Skin epidermis (tissue), 12 donors: ENCODE data around the gene CST9.
"Not testable (repeated sequence)": the region's sequence is repeated elsewhere in the genome, so short reads cannot be mapped to it uniquely, and the experiment has no call there.

ENCODE experiments used
- H3K27ac ChIP-seq, 21 experiments: fragments of 200-600 bp; sonication (generic) in 11 of 21; one replicate each; pipeline ENCODE4 v1.5.0; 2020; ENCODE audit warnings: mild to moderate bottlenecking in 3 of 21, inconsistent platforms in 2 of 21, moderate library complexity in 2 of 21
- H3K4me3 ChIP-seq, 7 experiments: fragments of 200-600 bp; sonication (generic) in 2 of 7; one replicate each; pipeline ENCODE4 v1.5.0; 2020; ENCODE audit warnings: inconsistent platforms in 2 of 7, mild to moderate bottlenecking in 2 of 7, moderate library complexity in 1 of 7

Gene CST9

DNA sequence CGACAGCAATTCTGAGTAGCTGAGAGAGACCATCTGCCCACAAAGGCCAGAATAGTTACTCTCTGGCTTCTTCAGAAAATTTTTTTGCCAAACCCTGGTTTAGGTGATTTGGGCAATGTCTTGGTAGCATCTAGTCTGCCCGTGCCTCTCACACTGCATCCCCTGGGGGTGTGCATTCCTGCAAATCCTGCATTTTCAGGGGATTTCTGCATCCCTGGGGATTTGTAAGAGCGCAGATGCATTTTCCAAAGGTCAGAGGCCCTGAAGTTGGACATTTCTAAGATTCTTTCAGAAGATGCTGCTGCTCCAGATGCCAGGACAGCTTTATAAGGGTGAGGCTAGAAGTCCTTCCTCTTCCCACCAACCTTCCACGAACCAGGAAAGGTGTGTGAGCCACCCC lies 4.0 kb downstream of the CST9 start:
- Histone ChIP-seq H3K4me3 (no peak overlapping the region), H3K27ac (no peak overlapping the region)

DNA sequence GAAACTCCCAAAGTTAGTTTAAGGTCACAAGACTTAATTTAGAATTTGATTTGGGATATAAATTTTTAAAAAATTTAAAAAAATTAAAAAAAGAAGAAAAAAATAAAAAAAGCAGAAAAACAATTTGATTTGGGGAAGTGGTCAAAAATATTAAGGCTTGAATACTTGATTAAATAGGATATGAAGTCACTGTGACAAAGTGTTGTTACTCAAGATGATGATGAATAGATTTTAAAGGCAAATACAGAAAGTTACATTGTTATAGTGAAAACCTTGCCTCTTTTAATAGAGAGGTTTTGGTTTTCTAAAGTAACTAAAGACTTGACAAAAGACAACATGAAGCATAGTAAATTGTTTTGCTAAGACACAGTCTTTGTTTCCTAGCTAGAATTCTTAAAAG lies 7.2 kb downstream of the CST9 start:
- no peak overlapping the region for H3K4me3 ChIP-seq
- no peak overlapping the region for H3K27ac ChIP-seq

DNA sequence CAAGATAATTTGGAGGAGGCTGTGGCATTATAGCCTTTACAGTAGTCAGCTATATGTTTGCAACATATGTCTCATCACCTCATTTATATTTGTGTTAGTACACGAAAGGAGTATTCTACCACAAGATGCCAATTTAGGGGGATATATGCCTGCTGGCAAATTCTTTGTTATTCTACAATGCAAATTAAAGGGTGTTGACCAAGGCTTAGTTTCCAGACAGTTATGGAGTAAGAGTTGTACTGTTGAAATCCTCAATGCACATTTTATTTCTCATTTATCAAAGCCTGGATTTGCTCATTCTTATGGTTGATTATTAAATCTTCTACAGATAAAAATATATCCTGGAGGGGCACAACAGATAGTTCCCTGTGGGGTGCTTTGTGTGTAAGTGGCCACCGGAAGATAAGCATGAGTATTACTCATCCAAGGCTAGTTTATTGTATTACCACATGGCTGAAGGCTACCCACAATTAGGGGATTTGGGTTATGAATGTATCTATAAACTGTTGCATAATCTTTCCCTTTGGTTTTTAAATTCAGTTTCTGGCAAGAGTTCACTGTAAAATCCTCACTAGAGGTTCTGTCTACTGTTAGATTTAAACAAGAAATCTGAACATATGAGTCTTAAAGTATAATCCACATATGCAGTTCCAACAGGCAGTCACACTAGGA lies 9.0 kb downstream of the CST9 start:
- no peak overlapping the region for H3K27ac ChIP-seq
- no peak overlapping the region for H3K4me3 ChIP-seq

DNA sequence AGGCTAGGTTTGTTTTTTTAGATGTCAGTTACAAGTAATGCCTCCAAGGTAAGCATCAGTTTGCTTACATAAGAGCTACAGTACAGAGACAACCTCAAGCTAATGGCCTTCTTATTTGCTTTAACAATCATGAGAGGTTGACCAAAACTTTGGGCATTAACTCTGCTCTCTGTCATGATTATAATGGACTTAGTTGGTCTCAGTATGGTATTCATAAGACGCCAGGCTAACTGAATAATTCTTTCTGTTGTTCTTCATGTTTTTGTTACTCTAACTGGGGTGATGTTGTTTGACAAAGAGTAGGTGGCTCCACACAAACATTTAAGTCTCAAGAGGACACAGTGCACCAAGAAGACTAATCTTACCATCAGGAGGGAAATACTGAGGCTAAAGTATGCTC lies 9.8 kb downstream of the CST9 start:
- Histone ChIP-seq H3K27ac (no peak overlapping the region), H3K4me3 (no peak overlapping the region)

DNA sequence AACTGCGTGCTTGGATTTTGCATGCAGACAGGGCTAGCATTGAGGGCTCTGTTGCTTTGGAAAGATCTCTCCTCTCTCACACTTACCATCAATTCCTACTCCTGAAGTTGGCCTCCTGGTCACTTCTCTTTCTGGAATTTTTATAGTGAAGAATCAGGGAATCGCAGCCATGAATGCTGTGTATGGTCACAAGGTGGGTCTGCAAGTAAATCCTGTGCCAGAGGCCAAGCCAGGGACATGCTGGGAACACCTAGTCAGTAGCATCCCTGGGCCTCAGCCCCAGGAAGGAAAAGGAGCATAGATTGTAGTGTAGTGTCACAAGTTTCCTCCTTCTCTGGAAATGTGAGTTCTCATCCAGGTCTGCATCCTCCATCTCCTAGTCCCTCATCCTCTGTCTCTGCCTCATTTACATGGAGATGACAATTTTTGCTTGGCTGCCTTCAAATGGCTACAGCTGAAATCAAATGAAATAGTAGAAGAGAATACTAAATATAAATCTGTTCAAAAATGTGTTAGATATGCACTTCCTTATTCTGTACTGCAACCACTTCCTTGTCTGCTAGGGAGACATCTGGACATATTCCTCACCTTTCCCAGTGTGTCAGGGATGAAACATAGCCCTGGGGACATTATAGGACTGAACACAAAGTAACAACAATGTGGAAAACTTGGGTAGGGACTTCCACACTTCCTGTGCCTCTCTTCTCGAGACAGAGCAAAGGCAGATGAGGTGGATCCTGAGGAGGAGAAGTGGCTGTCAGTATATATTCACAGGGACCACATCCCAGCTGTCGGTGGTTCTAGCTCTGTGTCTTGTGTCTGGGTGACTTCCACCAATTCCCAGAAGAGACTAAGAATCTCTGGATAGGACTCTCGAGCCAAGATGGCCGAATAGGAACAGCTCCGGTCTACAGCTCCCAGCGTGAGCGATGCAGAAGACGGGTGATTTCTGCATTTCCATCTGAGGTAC lies 17.0 kb downstream of the CST9 start:
- no peak overlapping the region for H3K4me3 ChIP-seq
- H3K27ac ChIP-seq, result peak overlapping the region in 2 of 21 experiments; percentile 14 to 40

DNA sequence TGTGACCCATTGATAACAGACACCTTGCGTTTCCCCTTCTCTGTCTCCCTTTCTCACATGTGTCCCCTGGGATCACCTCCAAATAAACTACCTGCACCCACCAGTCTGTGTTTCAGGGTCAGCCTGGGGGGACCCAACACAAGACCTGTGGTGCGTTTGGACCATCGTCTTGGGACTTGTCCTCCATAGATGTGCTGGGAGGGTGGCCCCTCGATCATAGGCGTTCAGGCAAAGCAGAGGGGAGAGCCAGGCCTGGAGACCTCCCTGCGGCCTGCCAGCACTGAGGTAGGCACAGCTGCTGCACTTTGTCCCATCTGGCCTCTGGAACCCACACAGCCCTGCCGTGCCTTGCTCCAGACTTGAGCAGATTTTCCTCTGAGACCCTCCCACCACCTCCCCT lies 18.1 kb downstream of the CST9 start:
- H3K27ac ChIP-seq, result no peak overlapping the region

DNA sequence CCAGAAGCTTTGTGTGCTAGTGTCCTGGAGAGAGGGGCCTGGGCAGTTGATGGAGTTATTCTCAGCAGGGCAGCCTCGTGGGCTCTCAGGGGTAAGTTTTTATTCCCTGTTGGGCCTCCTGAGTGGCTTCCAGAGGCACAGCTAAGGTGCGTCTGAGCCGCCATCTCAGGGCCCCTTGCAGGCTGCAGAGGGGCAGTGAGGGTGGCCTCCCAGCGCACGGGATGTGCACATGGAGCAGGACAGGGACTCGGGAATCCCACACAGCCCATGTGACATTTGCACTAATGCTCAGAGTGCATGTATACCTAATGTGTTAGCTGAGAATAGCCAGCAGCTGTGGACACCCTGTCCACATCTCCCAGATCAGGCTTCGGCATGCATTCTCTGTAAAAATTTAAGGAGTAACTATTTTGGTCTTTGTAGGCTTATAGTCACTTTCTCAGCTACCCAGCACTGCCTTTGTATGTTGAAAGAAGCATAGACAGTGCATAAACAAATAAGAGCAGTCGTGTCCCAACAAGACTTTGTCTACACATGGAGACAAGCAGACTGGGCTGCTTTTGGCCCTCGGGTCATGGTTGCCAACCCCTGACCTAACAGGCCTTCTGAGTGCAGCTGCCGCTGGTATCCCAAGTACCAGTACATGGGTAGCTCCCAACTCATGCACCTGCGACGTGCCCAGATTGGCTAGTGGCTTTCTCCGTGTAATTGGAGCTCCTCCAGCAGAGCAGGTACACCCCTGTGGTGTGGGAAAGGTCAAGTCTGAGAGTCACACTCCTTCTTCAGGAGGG lies 18.8 kb downstream of the CST9 start:
- Histone ChIP-seq H3K27ac (no peak overlapping the region), H3K4me3 (no peak overlapping the region)

More for the DNA sequence above, 18.1 kb downstream of the CST9 start:
- no peak overlapping the region for H3K4me3 ChIP-seq

DNA sequence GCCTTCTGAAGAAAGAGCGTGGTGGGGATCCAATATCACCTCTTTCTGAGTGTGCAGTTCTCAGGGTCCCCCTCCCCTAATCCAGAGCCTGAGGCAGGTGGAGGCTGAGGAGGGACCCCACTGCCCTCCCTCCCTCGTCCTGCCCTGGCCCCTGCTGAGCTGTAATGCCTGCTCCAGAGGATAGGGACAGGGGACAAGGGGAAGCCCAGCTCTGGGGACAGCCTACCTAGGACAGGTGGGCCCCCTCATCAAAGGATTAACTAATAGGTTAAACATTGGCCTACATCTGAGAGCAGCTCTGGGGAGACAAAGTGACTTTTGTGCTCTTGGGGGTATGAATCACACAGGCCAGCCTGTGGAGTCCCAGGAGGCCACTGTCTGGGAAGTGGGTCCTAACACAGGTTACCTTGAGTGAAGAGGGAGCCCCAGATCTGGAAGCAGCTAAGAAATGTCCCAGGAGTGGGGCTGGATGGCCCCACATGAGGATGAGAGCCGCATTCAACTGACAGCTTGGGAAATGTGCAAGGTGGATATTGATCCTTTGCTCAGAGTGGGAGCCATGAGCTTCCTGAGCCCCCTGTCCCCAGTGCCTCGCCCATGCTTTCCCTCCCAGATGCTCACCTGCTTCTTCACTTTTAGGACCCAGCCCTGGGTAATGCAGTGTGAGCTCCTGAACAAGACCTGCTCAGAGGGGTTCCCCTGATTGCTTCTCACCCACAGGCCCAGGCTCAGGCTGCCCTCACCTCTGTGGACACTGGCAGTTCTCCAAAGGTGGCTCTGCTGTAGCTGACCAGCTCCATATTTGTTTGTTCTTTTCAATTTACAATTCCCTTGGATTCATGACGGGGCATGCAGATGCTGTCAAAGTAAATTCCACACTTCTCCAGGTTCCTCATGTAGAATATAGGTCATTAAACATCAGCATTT lies 19.6 kb downstream of the CST9 start:
- Histone ChIP-seq H3K4me3 (no peak overlapping the region), H3K27ac (no peak overlapping the region)

DNA sequence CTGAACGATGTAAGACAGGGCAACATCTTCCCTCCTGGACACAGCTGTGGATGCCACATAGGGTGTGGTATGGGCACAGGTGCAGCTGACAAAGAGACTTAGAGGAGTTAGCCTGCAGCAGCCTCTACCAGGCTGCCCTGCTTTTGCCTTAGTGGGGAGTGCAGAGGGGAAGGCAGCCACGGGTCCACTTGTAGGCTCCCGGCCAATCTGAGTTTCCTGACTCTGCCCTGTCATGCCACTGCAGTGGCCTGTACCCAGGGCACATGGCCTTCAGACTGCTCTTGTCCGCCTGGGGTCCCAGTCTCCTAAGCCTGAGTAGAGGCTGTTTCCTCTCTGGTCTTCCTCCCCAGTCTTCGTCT lies 20.3 kb downstream of the CST9 start:
- Histone ChIP-seq H3K27ac (no peak overlapping the region), H3K4me3 (no peak overlapping the region)

DNA sequence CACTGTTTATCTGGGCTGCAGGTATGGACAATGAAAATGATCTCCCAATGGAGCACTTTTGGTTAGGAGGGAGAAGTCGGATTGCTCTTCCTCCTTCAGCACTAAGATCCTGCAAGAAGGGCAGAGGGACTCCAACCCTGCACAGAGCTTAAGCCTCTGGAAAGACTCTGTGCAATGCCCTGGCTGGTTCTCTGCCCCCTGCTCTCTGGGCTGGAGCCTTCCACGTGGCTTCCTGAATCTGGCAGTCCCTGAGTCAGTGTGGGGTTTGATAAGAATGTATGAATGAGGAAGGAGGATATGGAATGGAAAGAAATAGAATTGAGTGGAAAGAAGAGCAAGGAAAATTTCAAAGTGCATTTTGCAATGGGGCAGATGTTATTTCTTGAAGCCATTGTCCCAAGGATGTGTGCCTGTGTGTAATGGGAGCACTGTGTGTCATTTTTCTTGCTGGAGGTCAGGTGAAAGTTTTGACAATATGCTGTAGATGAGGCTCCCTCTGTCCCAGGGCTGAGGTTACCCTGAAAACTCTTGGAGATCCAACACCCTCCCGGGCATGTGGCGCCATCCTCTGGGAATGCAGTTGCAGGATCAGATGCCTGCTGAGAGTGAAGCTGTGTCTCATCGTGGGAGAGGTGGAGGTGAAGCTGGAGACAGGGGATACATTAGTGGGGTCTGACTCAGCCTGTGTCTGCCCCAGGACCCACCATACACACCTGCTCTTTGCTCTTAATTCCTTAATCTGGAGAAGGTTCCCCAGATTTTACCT lies 21.1 kb downstream of the CST9 start:
- Histone ChIP-seq H3K4me3 (no peak overlapping the region), H3K27ac (no peak overlapping the region)

DNA sequence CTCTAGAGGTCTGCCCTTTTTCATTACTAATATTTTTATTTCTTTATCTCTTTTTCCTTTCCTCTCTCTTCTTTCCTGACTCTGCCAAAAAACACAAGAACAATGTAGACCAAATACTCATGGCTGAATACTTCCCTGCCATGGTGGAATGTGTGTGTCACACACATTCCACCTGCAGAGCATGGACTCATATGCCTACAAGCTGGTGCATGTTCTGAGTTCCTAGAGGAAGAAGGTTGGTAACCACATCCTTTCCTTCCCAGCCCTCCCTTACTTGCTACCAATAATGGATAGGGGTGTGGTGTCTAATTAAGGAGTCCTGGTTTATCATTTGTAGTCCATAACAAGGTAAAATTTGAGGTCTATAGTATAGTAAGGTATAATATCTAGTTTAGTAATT lies 22.2 kb downstream of the CST9 start:
- H3K4me3 ChIP-seq, result no peak overlapping the region
- no peak overlapping the region for H3K27ac ChIP-seq

DNA sequence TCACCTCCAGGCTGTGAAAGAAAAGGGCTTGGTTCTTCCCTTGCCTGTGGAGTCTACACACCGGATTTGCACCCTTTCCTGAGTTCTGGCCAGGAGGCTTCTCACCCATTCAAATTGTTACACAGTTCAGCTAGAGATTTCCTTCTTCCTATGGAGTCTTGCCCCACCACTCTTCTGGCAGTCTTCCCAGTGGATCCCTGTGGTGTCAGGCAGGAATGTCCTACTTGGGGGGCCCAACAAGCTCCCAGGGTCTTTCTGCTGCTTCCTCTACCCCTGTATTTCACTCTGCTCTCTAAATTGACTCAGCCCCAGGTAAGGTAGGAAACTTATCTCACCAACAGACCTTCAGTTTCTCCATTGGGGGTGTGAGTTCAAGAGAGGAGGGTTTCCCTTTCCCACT lies 23.4 kb downstream of the CST9 start:
- H3K27ac ChIP-seq, result no peak overlapping the region
- no peak overlapping the region for H3K4me3 ChIP-seq

DNA sequence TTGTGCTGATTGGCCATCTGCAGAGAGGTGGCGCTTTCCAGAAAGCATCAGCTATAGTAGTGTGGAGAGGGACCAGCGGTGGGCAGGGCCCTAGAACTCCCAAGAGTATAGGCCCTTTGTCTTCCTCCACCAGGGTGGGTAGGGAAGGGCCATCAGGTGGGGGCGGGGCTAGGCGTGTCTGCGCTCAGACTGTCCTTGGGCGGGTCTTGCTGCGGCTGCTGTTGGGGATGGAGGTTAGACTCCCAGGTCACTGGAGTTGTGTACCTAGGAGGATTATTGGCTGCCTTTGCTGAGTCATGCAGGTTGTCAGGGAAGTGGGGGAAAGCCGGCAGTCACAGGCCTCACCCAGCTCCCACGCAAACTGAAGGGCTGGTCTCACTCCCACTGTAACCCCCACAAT lies 23.9 kb downstream of the CST9 start:
- not testable (repeated sequence) for H3K4me3 ChIP-seq, H3K27ac ChIP-seq

DNA sequence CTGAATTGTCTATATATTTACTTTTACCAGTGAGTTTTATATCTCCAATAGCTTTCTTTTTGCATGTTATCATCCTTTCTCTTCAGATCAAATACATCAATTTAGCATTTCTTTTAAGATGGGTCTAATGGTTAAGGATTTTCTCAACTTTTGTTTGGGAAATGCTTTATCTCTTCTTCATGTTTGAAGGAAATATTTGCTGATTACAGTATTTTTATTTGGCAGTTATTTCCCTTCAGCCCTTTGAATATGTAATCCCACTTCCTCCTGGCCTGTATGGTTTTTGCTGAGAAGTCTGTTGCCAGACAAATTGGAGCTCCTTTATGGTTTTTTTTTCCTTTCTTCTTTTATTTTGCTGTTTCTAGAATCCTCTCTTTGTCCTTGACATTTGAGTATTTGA lies 30.7 kb downstream of the CST9 start:
- no peak overlapping the region for H3K27ac ChIP-seq
- H3K4me3 ChIP-seq, result no peak overlapping the region

DNA sequence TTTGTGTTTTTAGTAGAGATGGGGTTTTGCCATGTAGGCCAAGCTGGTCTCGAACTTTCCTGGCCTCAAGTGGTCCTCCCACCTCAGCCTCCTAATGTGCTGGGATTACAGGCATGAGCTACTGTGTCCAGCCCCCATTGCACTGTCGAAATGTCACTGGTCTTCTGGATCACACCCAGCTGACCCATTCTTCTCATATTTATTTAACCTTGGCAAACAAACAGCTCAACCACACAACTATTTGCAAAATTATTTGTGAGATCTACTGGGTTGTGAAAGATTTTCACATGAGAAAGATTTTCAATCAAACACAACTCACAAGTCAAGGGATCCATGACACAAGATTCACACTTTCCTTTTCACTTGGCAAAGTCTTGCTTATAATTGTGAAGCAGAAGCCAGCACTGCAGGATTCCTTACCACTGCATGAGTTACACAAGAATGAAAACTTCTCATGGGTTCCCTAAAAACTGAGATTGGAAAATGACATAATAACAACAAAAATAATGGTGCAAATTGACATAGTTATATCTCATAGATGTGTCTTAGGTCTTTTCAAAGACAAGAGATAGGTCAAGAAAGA lies 35.4 kb downstream of the CST9 start:
- H3K27ac ChIP-seq, result no peak overlapping the region
- H3K4me3 ChIP-seq, result no peak overlapping the region

DNA sequence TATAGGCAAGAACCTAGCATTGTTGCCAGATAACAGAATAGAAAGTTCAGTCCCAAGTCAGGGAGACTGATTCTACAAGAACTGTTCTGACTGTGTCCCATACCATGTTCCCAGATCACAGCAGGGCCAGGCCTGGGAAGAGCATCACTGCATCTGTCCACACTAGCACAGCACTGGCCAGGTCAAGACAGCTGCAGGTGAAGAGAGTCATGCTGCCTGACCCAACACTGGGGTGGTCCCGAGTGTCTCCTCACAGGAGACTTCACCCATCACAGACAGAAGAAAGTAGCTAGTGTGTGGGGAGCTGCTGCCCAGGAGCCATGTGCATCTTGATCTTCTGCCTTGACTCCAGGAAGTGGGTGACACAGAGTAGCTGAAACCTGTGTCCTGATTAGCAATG lies 36.1 kb downstream of the CST9 start:
- no peak overlapping the region for H3K27ac ChIP-seq
- no peak overlapping the region for H3K4me3 ChIP-seq

DNA sequence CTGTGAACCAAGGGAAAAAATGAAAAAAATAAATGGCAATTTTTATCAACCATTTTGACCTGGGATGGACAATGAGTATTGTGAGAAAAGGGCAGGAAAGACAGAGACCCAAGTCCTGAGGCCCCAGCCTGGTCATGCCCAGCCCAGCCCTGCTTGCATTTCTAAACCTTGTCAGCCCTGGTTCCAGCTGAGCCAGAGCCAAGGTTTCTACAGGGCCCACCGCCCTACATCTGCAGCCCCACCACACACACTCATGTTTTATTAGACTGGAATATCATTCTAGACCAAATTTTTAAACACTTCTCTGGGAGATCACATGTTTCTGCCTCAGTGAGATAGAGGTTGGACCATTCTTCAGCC lies 36.8 kb downstream of the CST9 start:
- Histone ChIP-seq H3K27ac (no peak overlapping the region), H3K4me3 (no peak overlapping the region)

DNA sequence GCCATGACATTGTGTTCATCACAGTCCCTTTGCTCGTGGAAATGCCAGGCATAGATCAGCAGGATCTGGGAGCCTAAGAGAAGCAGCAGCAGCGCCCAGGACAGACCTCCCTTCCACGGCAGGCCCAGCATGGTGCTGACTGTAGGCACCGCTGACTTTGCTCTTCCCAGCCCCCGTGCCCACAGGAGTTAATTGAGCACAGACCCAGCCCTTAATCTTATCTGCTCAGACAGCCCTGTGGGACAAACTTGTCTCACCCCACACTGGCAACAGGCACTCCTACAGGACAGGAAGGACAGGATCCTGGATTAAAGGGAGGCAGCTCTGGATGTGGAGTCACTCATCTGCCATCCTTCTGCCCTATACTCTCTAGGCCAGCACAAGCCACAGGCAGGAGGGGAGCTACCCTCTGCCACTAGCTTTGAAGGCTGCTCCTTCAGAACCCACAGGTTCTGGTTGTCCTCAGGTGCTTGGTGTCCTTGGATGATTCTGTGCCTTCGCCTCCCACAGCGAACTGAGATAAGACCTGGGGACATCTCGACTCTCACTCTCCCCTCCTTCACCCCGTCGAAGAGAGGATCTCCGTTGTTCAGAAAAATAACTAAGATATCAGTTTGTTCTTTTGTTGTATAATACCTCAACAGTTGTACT lies 37.3 kb downstream of the CST9 start, which contains the start of gene CST9L:
Gene CST9L, minus strand, starts transcription at position 165 of the 651 bp plus-strand sequence. Its CDS starts 34 bp downstream, at position 131.
- H3K4me3 ChIP-seq, result no peak within 1 kb of the TSS

More for the DNA sequence above, 37.3 kb downstream of the CST9 start, which contains the start of gene CST9L:
- no peak within 1 kb of the TSS for H3K27ac ChIP-seq
